Colonic mucosa (tissue), 4 donors: Measurements from ENCODE around the gene ENOX2. TPM values are rescaled to one million over a fixed set of nuclear protein-coding genes. Genes with fewer than 3 reads are reported as not detected.

Experiments
- DNase-seq: peaks from one replicate; pipeline ENCODE4 v3.0.0-alpha.2; 2020
- H3K27ac ChIP-seq: fragments of 200-600 bp; one replicate; pipeline ENCODE4 v1.8.0; 2021
- H3K27me3 ChIP-seq: fragments of 200-600 bp; one replicate; pipeline ENCODE4 v1.8.0; 2021
- H3K36me3 ChIP-seq: fragments of 200-600 bp; one replicate; pipeline ENCODE4 v1.8.0; 2021
- H3K4me1 ChIP-seq: fragments of 200-600 bp; one replicate; pipeline ENCODE4 v1.8.0; 2021; ENCODE audit warnings: mild to moderate bottlenecking
- H3K4me3 ChIP-seq: fragments of 200-600 bp; one replicate; pipeline ENCODE4 v1.8.0; 2021
- H3K9ac ChIP-seq, 2 donors: one replicate each; pipeline ENCODE4 v1.7.0; 2013; ENCODE audit warnings: control low read depth in 2 of 2, low read depth in 2 of 2, low read length in 2 of 2
- H3K9me3 ChIP-seq: fragments of 200-600 bp; one replicate; pipeline ENCODE4 v1.8.0; 2021
- intact Hi-C: fragments of 100-400 bp; cut with DNase I; formaldehyde crosslinking; loops from one replicate; pipeline ENCODE4 v1.14.1; 2022
- total RNA-seq, 2 donors: library from RNA; stranded (reverse); fragmentation: NEBNext Ultra II Directional in 1 of 2; extraction: Animal tissue kit (Norgen Biotek cat#: 25700) in 1 of 2; gene quantifications; one replicate each; pipeline ENCODE4 v1.2.1, GENCODE V29; 2021
- TF ChIP-seq, protein P1 (sequence below): fragments of 200-600 bp; IDR thresholded peaks from one replicate; pipeline ENCODE4 v1.8.0; 2022; ENCODE audit warnings: antibody characterized with exemption, mild to moderate bottlenecking
- donor health status: healthy.
- donor health status: DM: no; HTN: no; CAD: no.
- donor health status: DM: no; HTN: no; CAD: no.

ENOX2 gene
- total RNA-seq, 2 donors from 2014 or later: 8.0 to 13.7 TPM

DNA sequence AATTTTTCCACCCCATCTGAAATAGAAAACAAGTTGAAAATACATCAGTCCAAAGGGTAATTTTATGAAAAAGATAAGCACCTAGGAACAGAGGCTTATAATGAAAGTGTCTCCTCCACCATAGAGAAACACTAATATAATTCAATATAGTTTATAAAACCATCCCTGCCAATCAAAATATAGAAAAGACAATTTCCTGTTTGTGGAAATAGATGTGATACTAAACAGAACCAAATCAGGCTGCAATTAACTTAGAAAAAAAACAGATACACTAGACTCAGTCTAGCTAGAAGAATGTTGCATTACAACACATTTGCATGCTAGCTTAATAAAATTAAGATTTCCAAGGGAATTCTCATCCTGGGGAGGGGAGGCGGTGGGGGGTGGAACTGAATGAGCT lies 68.2 kb downstream of the ENOX2 start:
- H3K27ac ChIP-seq: no peak overlapping the region
- DNase-seq: no peak

DNA sequence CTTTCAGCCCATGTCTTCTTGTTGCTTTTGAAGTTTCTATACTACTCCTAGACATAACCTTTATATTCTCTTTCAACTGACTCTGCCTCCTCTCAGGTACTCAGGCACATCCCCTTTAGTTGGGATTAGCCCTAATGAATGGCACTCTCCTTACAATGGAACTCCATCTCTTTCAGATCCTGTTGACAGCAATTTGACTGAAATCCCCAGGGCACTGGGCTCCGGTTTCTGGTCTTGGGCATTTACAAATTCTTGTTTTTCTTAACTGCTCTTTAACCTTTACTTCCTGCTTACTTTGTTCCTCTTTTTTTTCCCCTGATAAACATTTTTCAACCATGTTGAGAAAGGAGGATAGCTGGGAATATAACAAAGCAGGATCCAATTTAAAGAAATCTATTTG lies 68.9 kb downstream of the ENOX2 start:
- Histone ChIP-seq H3K4me3 (no peak overlapping the region), H3K4me1 (no peaks in the 10 kb centered on the region), H3K9ac (no peak overlapping the region), H3K36me3 (no peaks in the 10 kb centered on the region), H3K9me3 (no peaks in the 10 kb centered on the region), H3K27me3 (no peaks in the 10 kb centered on the region), H3K27ac (no peak overlapping the region)
- TF ChIP-seq, protein P1, sequence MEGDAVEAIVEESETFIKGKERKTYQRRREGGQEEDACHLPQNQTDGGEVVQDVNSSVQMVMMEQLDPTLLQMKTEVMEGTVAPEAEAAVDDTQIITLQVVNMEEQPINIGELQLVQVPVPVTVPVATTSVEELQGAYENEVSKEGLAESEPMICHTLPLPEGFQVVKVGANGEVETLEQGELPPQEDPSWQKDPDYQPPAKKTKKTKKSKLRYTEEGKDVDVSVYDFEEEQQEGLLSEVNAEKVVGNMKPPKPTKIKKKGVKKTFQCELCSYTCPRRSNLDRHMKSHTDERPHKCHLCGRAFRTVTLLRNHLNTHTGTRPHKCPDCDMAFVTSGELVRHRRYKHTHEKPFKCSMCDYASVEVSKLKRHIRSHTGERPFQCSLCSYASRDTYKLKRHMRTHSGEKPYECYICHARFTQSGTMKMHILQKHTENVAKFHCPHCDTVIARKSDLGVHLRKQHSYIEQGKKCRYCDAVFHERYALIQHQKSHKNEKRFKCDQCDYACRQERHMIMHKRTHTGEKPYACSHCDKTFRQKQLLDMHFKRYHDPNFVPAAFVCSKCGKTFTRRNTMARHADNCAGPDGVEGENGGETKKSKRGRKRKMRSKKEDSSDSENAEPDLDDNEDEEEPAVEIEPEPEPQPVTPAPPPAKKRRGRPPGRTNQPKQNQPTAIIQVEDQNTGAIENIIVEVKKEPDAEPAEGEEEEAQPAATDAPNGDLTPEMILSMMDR: no peak
- intact Hi-C loops: no loop called here
- no peak for DNase-seq

More for the DNA sequence above, 68.2 kb downstream of the ENOX2 start:
- no peak overlapping the region for H3K9ac ChIP-seq
- no peaks in the 10 kb centered on the region for H3K27me3 ChIP-seq
- H3K36me3 ChIP-seq: no peaks in the 10 kb centered on the region
- H3K4me3 ChIP-seq: no peak overlapping the region
- TF ChIP-seq, protein P1: no peak
- no peaks in the 10 kb centered on the region for H3K4me1 ChIP-seq
- intact Hi-C loops: no loop called here
- H3K9me3 ChIP-seq: no peaks in the 10 kb centered on the region

DNA sequence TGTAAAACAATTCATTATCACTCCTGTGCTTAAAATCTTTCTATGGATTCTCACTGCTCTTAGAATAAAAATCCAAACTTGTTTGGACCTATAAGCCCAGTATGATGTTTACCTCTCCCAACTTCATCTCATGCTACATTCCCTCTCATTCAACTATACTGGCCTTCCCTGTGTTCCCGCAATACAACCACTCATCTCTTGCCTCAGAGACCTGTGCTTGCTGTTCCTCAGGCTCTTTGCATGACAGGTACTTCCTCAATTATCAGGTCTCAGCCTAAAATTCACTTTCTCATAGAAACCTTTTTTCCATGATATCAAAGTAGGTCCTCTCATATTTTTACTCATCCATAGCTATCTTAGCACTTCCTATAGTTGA lies 71.7 kb downstream of the ENOX2 start:
- TF ChIP-seq, protein P1: no peak
- intact Hi-C loops: no loop called here
- no peak overlapping the region for H3K27ac ChIP-seq
- no peak overlapping the region for H3K4me3 ChIP-seq
- no peaks in the 10 kb centered on the region for H3K27me3 ChIP-seq
- DNase-seq: no peak
- no peaks in the 10 kb centered on the region for H3K9me3 ChIP-seq
- no peaks in the 10 kb centered on the region for H3K4me1 ChIP-seq
- no peak overlapping the region for H3K9ac ChIP-seq
- no peaks in the 10 kb centered on the region for H3K36me3 ChIP-seq

DNA sequence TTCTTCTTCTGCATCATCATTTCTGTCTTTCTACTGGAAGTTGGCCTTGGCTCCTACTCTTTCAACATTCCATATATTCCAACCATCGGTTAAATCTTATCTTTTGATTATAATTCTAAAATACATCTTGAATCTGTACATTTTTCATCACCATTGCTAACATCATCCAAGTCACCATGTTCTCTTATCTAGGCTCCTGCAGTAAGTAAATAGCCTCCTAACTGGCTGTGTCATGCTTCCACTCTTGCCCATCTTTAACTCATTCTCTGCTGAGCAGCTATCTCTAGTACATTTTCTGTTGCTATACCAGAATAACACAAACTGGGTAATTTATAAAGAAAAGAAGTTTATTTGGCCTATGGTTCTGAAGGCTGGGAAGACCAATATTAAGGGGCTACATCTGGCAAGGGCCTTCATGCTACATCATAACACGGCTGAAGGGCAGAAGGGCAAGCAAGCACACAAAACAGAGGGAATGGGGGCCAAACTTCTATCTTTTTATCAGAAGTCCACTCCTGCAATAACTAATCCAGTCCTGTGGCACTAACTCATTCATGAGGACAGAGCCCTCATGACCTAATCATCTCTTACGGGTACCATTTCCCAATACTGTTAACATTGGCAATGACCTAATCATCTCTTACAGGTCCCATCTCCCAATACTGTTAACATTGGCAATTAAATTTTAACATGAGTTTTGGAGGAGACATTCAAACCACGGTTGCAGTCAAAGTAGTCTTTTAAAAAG lies 72.2 kb downstream of the ENOX2 start:
- TF ChIP-seq, protein P1: no peak
- Histone ChIP-seq H3K27ac (no peak overlapping the region), H3K4me1 (no peaks in the 10 kb centered on the region), H3K4me3 (no peak overlapping the region), H3K36me3 (no peaks in the 10 kb centered on the region), H3K27me3 (no peaks in the 10 kb centered on the region), H3K9me3 (no peaks in the 10 kb centered on the region), H3K9ac (no peak overlapping the region)
- intact Hi-C loops: no loop called here
- no peak for DNase-seq

DNA sequence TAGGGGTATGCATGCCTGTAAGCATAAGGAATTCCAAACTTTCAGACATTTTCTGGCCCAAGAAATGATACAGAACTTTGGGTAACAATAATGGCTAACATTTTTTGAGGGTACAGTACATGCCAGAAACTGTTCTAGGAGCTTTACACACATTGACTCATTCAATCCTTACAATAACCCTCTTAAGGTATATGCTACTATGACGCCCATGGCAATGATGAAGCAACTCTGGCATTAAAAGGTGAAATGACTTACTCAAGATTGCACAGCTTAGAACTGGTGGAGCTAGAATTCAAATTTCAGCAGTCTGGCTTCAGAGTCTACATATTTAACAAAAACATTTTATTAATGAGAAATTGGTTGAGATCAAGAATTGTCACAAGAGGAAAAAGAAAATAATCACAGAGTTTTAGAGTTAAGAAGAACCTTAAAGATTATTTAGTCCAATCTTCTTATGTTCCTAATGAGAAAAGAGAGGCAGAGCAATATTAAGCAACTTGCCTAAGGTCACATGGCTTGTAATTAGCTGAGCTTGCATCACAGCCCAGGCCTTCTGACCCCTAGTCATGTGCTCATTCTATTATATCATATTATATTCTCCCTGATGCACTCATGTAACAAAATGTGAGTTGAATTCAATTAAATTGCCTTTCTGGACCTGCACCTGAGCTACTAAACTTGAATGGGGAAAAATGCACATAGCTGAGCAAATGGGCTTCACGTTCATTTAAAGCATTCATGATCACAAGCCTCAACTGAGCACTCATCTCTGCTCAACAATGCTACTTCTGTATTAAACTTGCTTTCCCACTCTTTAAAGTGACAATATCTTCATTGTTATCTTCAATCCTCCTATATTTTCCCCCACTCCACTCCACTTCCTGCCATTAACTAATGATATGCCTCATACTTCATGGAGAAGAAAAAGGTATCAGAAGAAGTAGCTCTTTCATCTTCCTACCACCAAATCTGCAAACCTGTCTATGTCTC lies 73.2 kb downstream of the ENOX2 start:
- no peaks in the 10 kb centered on the region for H3K27me3 ChIP-seq

More for the DNA sequence above, 73.2 kb downstream of the ENOX2 start:
- TF ChIP-seq, protein P1: no peak
- H3K9ac ChIP-seq: no peak overlapping the region
- H3K4me3 ChIP-seq: no peak overlapping the region
- H3K4me1 ChIP-seq: no peaks in the 10 kb centered on the region
- DNase-seq: no peak
- H3K36me3 ChIP-seq: no peaks in the 10 kb centered on the region
- no peaks in the 10 kb centered on the region for H3K9me3 ChIP-seq
- intact Hi-C loops: no loop called here
- H3K27ac ChIP-seq: no peak overlapping the region
